HUES6 (cell line): ENCODE data around the gene LEKR1.
A peak's percentile ranks its signal among the peaks of the same experiment; 100 is the strongest.
"Not testable (repeated sequence)": the region's sequence is repeated elsewhere in the genome, so short reads cannot be mapped to it uniquely, and the experiment has no call there.

Experiments used
- H3K27ac ChIP-seq: 2 replicates; pipeline ENCODE4 v1.7.0; 2013; ENCODE audit warnings: low read depth, mild to moderate bottlenecking, low read length, inconsistent platforms
- H3K27me3 ChIP-seq: 2 replicates; pipeline ENCODE4 v1.6.1; 2013; ENCODE audit warnings: low read length; ENCODE audit not compliant: control insufficient read depth, insufficient read depth
- H3K36me3 ChIP-seq: 2 replicates; pipeline ENCODE4 v1.6.1; 2013; ENCODE audit warnings: low read length; ENCODE audit not compliant: control insufficient read depth, insufficient read depth
- H3K4me1 ChIP-seq: 2 replicates; pipeline ENCODE4 v1.6.1; 2013; ENCODE audit warnings: low read length; ENCODE audit not compliant: control insufficient read depth, insufficient read depth
- H3K4me3 ChIP-seq: 2 replicates; pipeline ENCODE4 v1.5.1; 2013; ENCODE audit warnings: low read depth, low read length
- H3K9ac ChIP-seq: one replicate; pipeline ENCODE4 v1.6.1; 2013; ENCODE audit warnings: mild to moderate bottlenecking, low read length
- H3K9me3 ChIP-seq: 2 replicates; pipeline ENCODE4 v1.6.1; 2013; ENCODE audit warnings: low read depth, low read length; ENCODE audit not compliant: control insufficient read depth, insufficient read depth

The LEKR1 gene

GRCh38 chr3:156820692-156821080 lies 5.5 kb upstream of the LEKR1 start:
- Histone ChIP-seq H3K36me3 (no peaks in the 10 kb centered on the region), H3K9me3 (no peaks in the 10 kb centered on the region), H3K4me3 (no peak overlapping the region), H3K27ac (no peak overlapping the region), H3K27me3 (peaks cover 60% of the 10 kb centered on the region), H3K9ac (no peak overlapping the region), H3K4me1 (peaks cover 7% of the 10 kb centered on the region)

- not testable (repeated sequence) for H3K4me1 ChIP-seq, H3K9me3 ChIP-seq, H3K36me3 ChIP-seq, H3K4me3 ChIP-seq, H3K27ac ChIP-seq, H3K9ac ChIP-seq
- peaks cover 59% of the 10 kb centered on the region for H3K27me3 ChIP-seq
Measured at GRCh38 chr3:156822626-156823260, 3.4 kb upstream of the LEKR1 start.

GRCh38 chr3:156825795-156826143 lies 384 bp upstream of the LEKR1 start:
- no peaks in the 10 kb centered on the region for H3K9me3 ChIP-seq
- H3K9ac ChIP-seq, result peak overlapping the region; percentile 58
- H3K4me3 ChIP-seq, result peak overlapping the region; percentile 66
- H3K27ac ChIP-seq, result no peak overlapping the region; the same call in 1 of the 2 replicates
- no peaks in the 10 kb centered on the region for H3K36me3 ChIP-seq
- peaks cover 17% of the 10 kb centered on the region for H3K4me1 ChIP-seq
- H3K27me3 ChIP-seq, result peaks cover 70% of the 10 kb centered on the region

- Histone ChIP-seq H3K36me3 (no peaks in the 10 kb centered on the region), H3K4me3 (peak overlapping the region; percentile 66), H3K9me3 (no peaks in the 10 kb centered on the region), H3K9ac (peak overlapping the region; percentile 58), H3K4me1 (peaks cover 29% of the 10 kb centered on the region), H3K27me3 (peaks cover 77% of the 10 kb centered on the region), H3K27ac (no peak overlapping the region)
Measured at GRCh38 chr3:156826896-156827882, 1.0 kb downstream of the LEKR1 start.

- Histone ChIP-seq H3K27me3 (peaks cover 73% of the 10 kb centered on the region), H3K27ac (no peak overlapping the region), H3K9me3 (no peaks in the 10 kb centered on the region)
Measured at GRCh38 chr3:156831006-156831405, 4.9 kb downstream of the LEKR1 start.

GRCh38 chr3:156834435-156834834 lies 8.3 kb downstream of the LEKR1 start:
- H3K27ac ChIP-seq, result no peak overlapping the region
- peaks cover 39% of the 10 kb centered on the region for H3K27me3 ChIP-seq
- H3K9ac ChIP-seq, result no peak overlapping the region
- H3K4me1 ChIP-seq, result peaks cover 25% of the 10 kb centered on the region
- no peak overlapping the region for H3K4me3 ChIP-seq
- no peaks in the 10 kb centered on the region for H3K36me3 ChIP-seq
- H3K9me3 ChIP-seq, result no peaks in the 10 kb centered on the region

More at GRCh38 chr3:156831006-156831405, 4.9 kb downstream of the LEKR1 start:
- Histone ChIP-seq H3K4me1 (peaks cover 33% of the 10 kb centered on the region), H3K9ac (no peak overlapping the region), H3K36me3 (no peaks in the 10 kb centered on the region), H3K4me3 (no peak overlapping the region)

GRCh38 chr3:156834962-156835535 lies 8.9 kb downstream of the LEKR1 start:
- Histone ChIP-seq H3K9ac (no peak overlapping the region), H3K27ac (no peak overlapping the region), H3K4me1 (peaks cover 25% of the 10 kb centered on the region), H3K27me3 (peaks cover 33% of the 10 kb centered on the region), H3K4me3 (no peak overlapping the region), H3K9me3 (no peaks in the 10 kb centered on the region), H3K36me3 (no peaks in the 10 kb centered on the region)

- Histone ChIP-seq H3K27me3 (peaks cover 26% of the 10 kb centered on the region), H3K9ac (no peak overlapping the region), H3K4me1 (peaks cover 22% of the 10 kb centered on the region), H3K4me3 (no peak overlapping the region), H3K9me3 (no peaks in the 10 kb centered on the region), H3K36me3 (no peaks in the 10 kb centered on the region), H3K27ac (no peak overlapping the region)
Measured at GRCh38 chr3:156836701-156837100, 10.5 kb downstream of the LEKR1 start.

- peaks cover 22% of the 10 kb centered on the region for H3K27me3 ChIP-seq
- H3K4me3 ChIP-seq, result no peak overlapping the region
- no peaks in the 10 kb centered on the region for H3K36me3 ChIP-seq
- H3K9me3 ChIP-seq, result no peaks in the 10 kb centered on the region
- H3K4me1 ChIP-seq, result peaks cover 18% of the 10 kb centered on the region
- H3K27ac ChIP-seq, result no peak overlapping the region
- no peak overlapping the region for H3K9ac ChIP-seq
Measured at GRCh38 chr3:156837115-156837514, 11.0 kb downstream of the LEKR1 start.

- peaks cover 17% of the 10 kb centered on the region for H3K4me1 ChIP-seq
- H3K9me3 ChIP-seq, result no peaks in the 10 kb centered on the region
- no peak overlapping the region for H3K4me3 ChIP-seq
- H3K9ac ChIP-seq, result no peak overlapping the region
- H3K36me3 ChIP-seq, result no peaks in the 10 kb centered on the region
- H3K27ac ChIP-seq, result no peak overlapping the region
- peaks cover 13% of the 10 kb centered on the region for H3K27me3 ChIP-seq
Measured at GRCh38 chr3:156838035-156838434, 11.9 kb downstream of the LEKR1 start.
